H1 (cell line): ENCODE results near the gene LRTM2. TPM values are rescaled to one million over a fixed set of nuclear protein-coding genes. Genes with fewer than 3 reads are reported as not detected.

Experiments used
- ATF2 ChIP-seq: IDR thresholded peaks from 2 replicates; pipeline ENCODE4 v1.6.1; 2012; ENCODE audit warnings: low read length, inconsistent platforms
- CHD2 ChIP-seq: IDR thresholded peaks from 2 replicates; pipeline ENCODE4 v1.6.1; 2012; ENCODE audit warnings: low read length, improper control_type of control experiment
- CHD7 ChIP-seq: fragments of 300-600 bp; sonication (generic); IDR thresholded peaks from 2 replicates; pipeline ENCODE4 v1.7.1; 2012; ENCODE audit warnings: low read length, moderate library complexity, mild to moderate bottlenecking, inconsistent platforms; ENCODE audit not compliant: insufficient replicate concordance
- EGR1 ChIP-seq: IDR thresholded peaks from 2 replicates; pipeline ENCODE4 v1.6.1; 2011; ENCODE audit warnings: low read depth, low read length, borderline replicate concordance
- EP300 ChIP-seq, 2 experiments: IDR thresholded peaks; 1 replicate in 1 of 2; 2 replicates in 1 of 2; pipeline ENCODE4 v1.6.1; 2011 to 2012; ENCODE audit warnings: low read depth in 2 of 2, low read length in 2 of 2, mild to moderate bottlenecking in 2 of 2, borderline replicate concordance in 1 of 2, inconsistent platforms in 1 of 2, moderate library complexity in 1 of 2
- EZH2 ChIP-seq: fragments of 200-600 bp; sonication (generic); IDR thresholded peaks from 2 replicates; pipeline ENCODE4 v1.7.1; 2012; ENCODE audit warnings: low read depth, mild to moderate bottlenecking, moderate library complexity, low read length, inconsistent platforms; ENCODE audit not compliant: severe bottlenecking
- KDM4A ChIP-seq: IDR thresholded peaks from one replicate; pipeline ENCODE4 v1.7.1; 2012; ENCODE audit warnings: low read depth, mild to moderate bottlenecking, moderate library complexity, low read length, inconsistent platforms; ENCODE audit not compliant: severe bottlenecking
- TAF1 ChIP-seq: IDR thresholded peaks from 2 replicates; pipeline ENCODE4 v1.6.1; 2011; ENCODE audit warnings: mild to moderate bottlenecking, low read depth, low read length
- polyA plus RNA-seq, 7 experiments: library from polyadenylated mRNA; depleted of rRNA in 3 of 7; stranded (reverse) in 5 of 7; unstranded in 2 of 7; fragments of >200 nt in 5 of 7; fragments of 200-250 nt in 2 of 7; gene quantifications; 1 replicate in 5 of 7; 2 replicates in 1 of 7; 4 replicates in 1 of 7; pipeline versions ENCODE4 v1.2.1 to v1.2.3, GENCODE V29; 2011 to 2013; ENCODE audit warnings: missing spikeins in 2 of 7, mixed read lengths in 2 of 7
- total RNA-seq: library from RNA; stranded (reverse); fragmentation: NEBNext Ultra II Directional; extraction: Animal tissue kit (Norgen Biotek cat#: 25700); gene quantifications from 2 replicates; pipeline ENCODE4 v1.2.1, GENCODE V29; 2021

The LRTM2 gene
- total and polyA plus RNA-seq, 2 of the 8 experiments (the other 6 are each of a cell fraction or from before 2014, with no cell fraction given), result 0.06 TPM; not detected in 1

- TF ChIP-seq CHD7, result no peak
- TF ChIP-seq EZH2, result no peak
- TF ChIP-seq EP300 (IDR thresholded peaks at IDR 0.05; ENCODE audit: borderline replicate concordance in 1 of 2, low read depth in 2 of 2, low read length in 2 of 2), result no peak
- TF ChIP-seq EGR1, result no peak
- TF ChIP-seq TAF1, result no peak
- no peak for TF ChIP-seq CHD2
- no peak for TF ChIP-seq ATF2
- no peak for TF ChIP-seq KDM4A
Observed at GRCh38 chr12:1842183-1842904, 22.0 kb downstream of the LRTM2 start (continued).
